Heart left ventricle (tissue), 16 donors: ENCODE measurements around the gene SUGCT. TPM values are rescaled to one million over a fixed set of nuclear protein-coding genes. Genes with fewer than 3 reads are reported as not detected.

Source experiments
- ATAC-seq, 4 donors: fragments of 200-7000 bp; cut with Tn5 transposase; one replicate each; pipeline ENCODE4 v1.9.1; 2020 to 2022; ENCODE audit warnings: moderate library complexity in 4 of 4, mild to moderate bottlenecking in 3 of 4, moderate number of reproducible peaks in 1 of 4
- DNase-seq, 5 donors: peaks; one replicate each; pipeline ENCODE4 v3.0.0-alpha.2; 2020
- H3K27ac ChIP-seq, 12 donors: fragments of 200-600 bp; sonication (generic) in 4 of 12; one replicate each; pipeline versions ENCODE4 v1.5.0 to v1.8.0; 2016 to 2022; ENCODE audit warnings: mild to moderate bottlenecking in 2 of 12
- H3K27me3 ChIP-seq, 9 donors: fragments of 200-600 bp; sonication (generic) in 2 of 9; one replicate each; pipeline versions ENCODE4 v1.5.1 to v1.8.0; 2016 to 2022; ENCODE audit warnings: mild to moderate bottlenecking in 3 of 9
- H3K36me3 ChIP-seq, 9 donors: fragments of 200-600 bp; sonication (generic) in 2 of 9; one replicate each; pipeline versions ENCODE4 v1.5.0 to v1.8.0; 2018 to 2022; ENCODE audit warnings: mild to moderate bottlenecking in 2 of 9
- H3K4me1 ChIP-seq, 12 donors: fragments of 200-600 bp; sonication (generic) in 4 of 12; one replicate each; pipeline versions ENCODE4 v1.5.0 to v1.8.0; 2016 to 2022; ENCODE audit warnings: mild to moderate bottlenecking in 3 of 12
- H3K4me3 ChIP-seq, 12 donors: fragments of 200-600 bp; sonication (generic) in 4 of 12; one replicate each; pipeline versions ENCODE4 v1.5.0 to v1.8.0; 2017 to 2022; ENCODE audit warnings: mild to moderate bottlenecking in 9 of 12, moderate library complexity in 4 of 12
- H3K9me3 ChIP-seq, 12 donors: fragments of 200-600 bp; sonication (generic) in 4 of 12; one replicate each; pipeline versions ENCODE4 v1.5.0 to v1.8.0; 2016 to 2022; ENCODE audit warnings: mild to moderate bottlenecking in 1 of 12
- POLR2A ChIP-seq, 2 donors: fragments of 450-650 bp; IDR thresholded peaks; one replicate each; pipeline ENCODE4 v1.6.1; 2017; ENCODE audit warnings: antibody characterized with exemption in 2 of 2, mild to moderate bottlenecking in 2 of 2, moderate library complexity in 2 of 2
- WGBS, 4 donors: extraction: QIAGEN DNeasy Blood & Tissue Kit in 2 of 4; methylation state at CpG; one replicate each; pipeline versions ENCODE4 v1.1.5 to v1.1.7; 2013 to 2018; 5-methylcytosine and 5-hydroxymethylcytosine counted together
- intact Hi-C, 10 donors: fragments of 100-400 bp; cut with DNase I; formaldehyde crosslinking; loops; one replicate each; pipeline versions ENCODE4 v1.11.1 to v1.14.2; 2022
- polyA plus RNA-seq, 2 donors: library from polyadenylated mRNA; stranded (reverse); fragments of 200-250 nt; gene quantifications; one replicate each; pipeline ENCODE4 v1.2.3, GENCODE V29; 2013
- total RNA-seq, 9 donors: library from RNA; depleted of rRNA in 2 of 9; stranded (reverse); fragments of >200 nt in 2 of 9; fragmentation: NEBNext Ultra II Directional in 3 of 9; extraction: Animal tissue kit (Norgen Biotek cat#: 25700) in 3 of 9; gene quantifications; one replicate each; pipeline versions ENCODE4 v1.1.0 to v1.2.4, GENCODE V29; 2016 to 2023
- TF ChIP-seq, protein P1 (sequence below), 12 donors: fragments of 200-600 bp; sonication (generic) in 4 of 12; IDR thresholded peaks; one replicate each; pipeline versions ENCODE4 v1.5.0 to v1.8.0; 2018 to 2022; ENCODE audit warnings: antibody characterized with exemption in 12 of 12, mild to moderate bottlenecking in 5 of 12
- donor health status: ischemic (EF 13 %, LVEDD 7.1; RV severe dilation, severe dysfunction).
- donor health status: healthy with polysubstance abuse.
- donor health status: DM: no; HTN: yes; CAD: no.
- donor health status: DM: no; HTN: no; CAD: no.
- donor health status: ischemic (EF 25% LVEDD 6.9; RV normal size, moderate dysfunction).
- donor health status: ischemic (EF 25% LVEDD 5.7; RV mildly dilated, moderate dysfunction).
- donor health status: healthy.
- donor health status: DM: yes; HTN: yes; CAD: no.
- donor health status: ischemic (EF 35%, LVEDD 5.7; RV mildly dilated, moderate dysfunction).
- donor health status: nonischemic (EF 11% LVEDD 7.7; RV severe dilation, severe dysfunction).
- donor health status: DM: yes; HTN: yes; CAD: no.
- donor health status: PGD.
- donor health status: ischemic (EF 29% LVEDD 5.4; RV normal size, mild dysfunction).
- donor health status: nonischemic (EF 23%, LVEDD 6.1; RV moderate dilation, normal function).

Gene SUGCT
- total and polyA plus RNA-seq, 11 donors = 1.4 to 7.6 (median 4.4) TPM

DNA sequence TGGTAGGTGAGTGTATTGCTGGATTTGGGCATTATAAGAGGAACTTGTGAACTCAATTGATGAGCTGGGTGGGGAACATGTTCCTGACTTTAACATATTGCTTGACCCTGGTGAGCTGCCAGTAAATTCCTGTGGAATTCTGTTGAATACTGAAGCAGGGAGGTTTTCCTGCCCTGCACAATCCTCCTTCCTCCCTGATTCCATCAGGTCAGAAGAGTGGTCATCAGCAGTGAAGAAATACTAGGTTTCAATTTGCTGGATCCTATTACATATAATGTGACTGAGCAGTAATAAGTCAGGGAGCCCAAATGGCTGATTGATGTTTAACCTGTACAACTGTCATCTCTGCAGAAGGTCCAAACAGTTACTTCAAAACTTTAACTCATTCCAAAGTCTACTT lies 581.2 kb downstream of the SUGCT start:
- Histone ChIP-seq H3K4me1 (peaks cover 0 to 48% (median 15%) of the 10 kb centered on the region in 12 donors), H3K4me3 (no peak overlapping the region), H3K36me3 (no peaks in the 10 kb centered on the region), H3K27ac (peak overlapping the region in 2 of 12 donors; percentile 33 to 35), H3K27me3 (no peaks in the 10 kb centered on the region), H3K9me3 (no peaks in the 10 kb centered on the region)
- TF ChIP-seq POLR2A (IDR thresholded peaks at IDR 0.05) = no peak
- TF ChIP-seq, protein P1, sequence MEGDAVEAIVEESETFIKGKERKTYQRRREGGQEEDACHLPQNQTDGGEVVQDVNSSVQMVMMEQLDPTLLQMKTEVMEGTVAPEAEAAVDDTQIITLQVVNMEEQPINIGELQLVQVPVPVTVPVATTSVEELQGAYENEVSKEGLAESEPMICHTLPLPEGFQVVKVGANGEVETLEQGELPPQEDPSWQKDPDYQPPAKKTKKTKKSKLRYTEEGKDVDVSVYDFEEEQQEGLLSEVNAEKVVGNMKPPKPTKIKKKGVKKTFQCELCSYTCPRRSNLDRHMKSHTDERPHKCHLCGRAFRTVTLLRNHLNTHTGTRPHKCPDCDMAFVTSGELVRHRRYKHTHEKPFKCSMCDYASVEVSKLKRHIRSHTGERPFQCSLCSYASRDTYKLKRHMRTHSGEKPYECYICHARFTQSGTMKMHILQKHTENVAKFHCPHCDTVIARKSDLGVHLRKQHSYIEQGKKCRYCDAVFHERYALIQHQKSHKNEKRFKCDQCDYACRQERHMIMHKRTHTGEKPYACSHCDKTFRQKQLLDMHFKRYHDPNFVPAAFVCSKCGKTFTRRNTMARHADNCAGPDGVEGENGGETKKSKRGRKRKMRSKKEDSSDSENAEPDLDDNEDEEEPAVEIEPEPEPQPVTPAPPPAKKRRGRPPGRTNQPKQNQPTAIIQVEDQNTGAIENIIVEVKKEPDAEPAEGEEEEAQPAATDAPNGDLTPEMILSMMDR (IDR thresholded peaks at IDR 0.05) = no peak
- intact Hi-C loops = no loop called here
- ATAC-seq (no peak), DNase-seq (no peak)

DNA sequence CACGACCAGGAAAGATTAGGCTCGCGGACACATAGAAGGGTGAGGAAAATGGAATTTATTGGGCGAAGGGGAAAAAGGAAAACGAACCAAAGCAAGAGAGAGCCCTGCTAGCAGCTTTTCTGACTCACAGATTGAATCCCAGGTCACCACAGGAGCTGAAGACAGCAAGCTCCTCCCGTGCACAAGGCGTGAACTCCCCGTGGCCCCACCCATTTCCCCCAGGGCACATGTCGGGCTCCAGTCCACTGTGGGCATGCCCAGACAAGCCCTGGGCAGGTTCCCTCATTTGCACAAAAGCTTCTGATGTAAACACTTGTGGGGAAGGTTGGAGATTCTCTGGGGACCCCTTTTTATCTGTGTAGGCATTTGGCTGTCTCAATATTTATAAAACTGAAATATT lies 582.4 kb downstream of the SUGCT start:
- peak; percentile 54 to 80 (median 72) for DNase-seq
- Histone ChIP-seq H3K4me3 (peak overlapping the region in 4 of 12 donors; percentile 18 to 26 (median 22)), H3K27ac (peak overlapping the region in 7 of 12 donors; percentile 11 to 39 (median 23))

DNA sequence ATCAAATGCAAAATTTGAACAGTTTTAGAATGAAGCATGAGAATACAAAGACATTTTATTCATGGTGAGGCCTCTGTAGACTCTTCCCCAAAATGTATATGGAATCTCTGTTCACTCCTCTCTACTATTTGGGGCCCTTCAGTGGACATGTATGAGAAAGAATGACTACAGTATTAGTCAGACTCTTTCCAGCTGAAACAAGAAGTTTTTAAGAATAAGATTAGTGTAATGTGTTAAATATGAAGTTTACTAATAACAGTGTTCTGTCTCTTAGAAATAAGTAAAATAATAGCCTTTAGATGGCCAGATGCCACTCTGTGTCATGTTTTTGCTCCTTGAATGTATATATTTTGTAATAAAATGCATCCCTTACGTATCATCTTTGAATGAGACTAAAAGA lies 585.6 kb downstream of the SUGCT start:
- H3K4me3 ChIP-seq = no peak overlapping the region
- H3K27ac ChIP-seq = no peak overlapping the region
- H3K27me3 ChIP-seq = no peaks in the 10 kb centered on the region
- WGBS, 4 donors = 54 to 97% (median 93%) methylated on average over 1 of the region's 1 CpG
- DNase-seq (no peak), ATAC-seq (no peak)
- TF ChIP-seq, protein P1 (IDR thresholded peaks at IDR 0.05) = no peak
- no peak for TF ChIP-seq POLR2A (IDR thresholded peaks at IDR 0.05)
- intact Hi-C loops = no loop called here
- peaks cover 0 to 27% (median 6%) of the 10 kb centered on the region in 12 donors for H3K4me1 ChIP-seq
- H3K9me3 ChIP-seq = no peaks in the 10 kb centered on the region
- no peaks in the 10 kb centered on the region for H3K36me3 ChIP-seq

More for the DNA sequence above, 582.4 kb downstream of the SUGCT start:
- Histone ChIP-seq H3K9me3 (no peaks in the 10 kb centered on the region), H3K4me1 (peaks cover 0 to 48% (median 15%) of the 10 kb centered on the region in 12 donors), H3K36me3 (no peaks in the 10 kb centered on the region), H3K27me3 (no peaks in the 10 kb centered on the region)
- intact Hi-C loops = no loop called here
- WGBS, 4 donors = 17 to 47% (median 40%) methylated on average over 9 of the region's 9 CpGs
- no peak for TF ChIP-seq POLR2A (IDR thresholded peaks at IDR 0.05)
- TF ChIP-seq, protein P1 (IDR thresholded peaks at IDR 0.05) = no peak
- peak; percentile 44 to 93 (median 90) for ATAC-seq

DNA sequence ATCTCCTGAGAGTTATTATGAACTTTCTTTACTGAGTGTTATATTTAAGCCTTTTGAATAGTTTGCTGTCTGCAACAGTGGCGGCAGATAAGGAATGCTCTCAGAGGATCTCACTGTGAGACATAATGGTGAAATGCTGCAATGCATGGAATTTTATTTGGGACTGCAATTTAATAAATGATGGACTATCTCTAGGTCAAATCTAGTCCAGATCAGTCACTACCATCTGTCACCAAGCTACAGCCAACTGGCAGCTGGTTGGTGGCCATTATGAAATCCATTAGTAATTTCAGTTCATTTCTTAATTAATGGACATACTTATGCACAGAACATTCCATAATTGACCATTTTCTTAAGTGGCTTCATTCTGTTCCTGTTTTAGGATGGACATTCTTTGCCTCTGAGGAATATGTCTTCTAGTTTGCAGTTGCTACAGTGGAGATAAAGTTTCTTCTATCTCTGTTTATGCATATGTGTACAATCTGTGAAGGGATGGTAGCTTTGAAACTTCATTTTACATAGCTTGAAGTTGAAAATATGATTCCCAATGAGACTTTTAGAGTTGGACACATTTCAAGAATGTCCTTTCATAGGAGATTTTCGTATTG lies 586.6 kb downstream of the SUGCT start:
- H3K4me1 ChIP-seq = peaks cover 0 to 16% (median 5%) of the 10 kb centered on the region in 12 donors
- 66 to 70% (median 69%) methylated on average over 2 of the region's 2 CpGs for WGBS, 4 donors
- H3K9me3 ChIP-seq = no peaks in the 10 kb centered on the region
- intact Hi-C loops = no loop called here
- no peak for DNase-seq
- H3K27me3 ChIP-seq = no peaks in the 10 kb centered on the region
- ATAC-seq = no peak
- peak overlapping the region in 1 of 12 donors; percentile 40 for H3K27ac ChIP-seq
- no peaks in the 10 kb centered on the region for H3K36me3 ChIP-seq
- no peak overlapping the region for H3K4me3 ChIP-seq
- no peak for TF ChIP-seq POLR2A (IDR thresholded peaks at IDR 0.05)
- TF ChIP-seq, protein P1 (IDR thresholded peaks at IDR 0.05) = no peak
